Tibial nerve (tissue), 3 donors: ENCODE data around the gene ERCC1.

ENCODE experiments used
- POLR2A ChIP-seq, 2 donors: fragments of 450-650 bp; IDR thresholded peaks; one replicate each; pipeline ENCODE4 v1.6.1; 2017; ENCODE audit warnings: antibody characterized with exemption in 2 of 2, mild to moderate bottlenecking in 2 of 2, moderate library complexity in 2 of 2
- TF ChIP-seq, protein P1 (sequence below), 5 experiments: fragments of 200-600 bp in 3 of 5; fragments of 450-650 bp in 2 of 5; sonication (generic) in 3 of 5; IDR thresholded peaks; one replicate each; pipeline ENCODE4 v1.5.1; 2016 to 2019; ENCODE audit warnings: antibody characterized with exemption in 5 of 5, mild to moderate bottlenecking in 3 of 5, moderate library complexity in 2 of 5

DNA sequence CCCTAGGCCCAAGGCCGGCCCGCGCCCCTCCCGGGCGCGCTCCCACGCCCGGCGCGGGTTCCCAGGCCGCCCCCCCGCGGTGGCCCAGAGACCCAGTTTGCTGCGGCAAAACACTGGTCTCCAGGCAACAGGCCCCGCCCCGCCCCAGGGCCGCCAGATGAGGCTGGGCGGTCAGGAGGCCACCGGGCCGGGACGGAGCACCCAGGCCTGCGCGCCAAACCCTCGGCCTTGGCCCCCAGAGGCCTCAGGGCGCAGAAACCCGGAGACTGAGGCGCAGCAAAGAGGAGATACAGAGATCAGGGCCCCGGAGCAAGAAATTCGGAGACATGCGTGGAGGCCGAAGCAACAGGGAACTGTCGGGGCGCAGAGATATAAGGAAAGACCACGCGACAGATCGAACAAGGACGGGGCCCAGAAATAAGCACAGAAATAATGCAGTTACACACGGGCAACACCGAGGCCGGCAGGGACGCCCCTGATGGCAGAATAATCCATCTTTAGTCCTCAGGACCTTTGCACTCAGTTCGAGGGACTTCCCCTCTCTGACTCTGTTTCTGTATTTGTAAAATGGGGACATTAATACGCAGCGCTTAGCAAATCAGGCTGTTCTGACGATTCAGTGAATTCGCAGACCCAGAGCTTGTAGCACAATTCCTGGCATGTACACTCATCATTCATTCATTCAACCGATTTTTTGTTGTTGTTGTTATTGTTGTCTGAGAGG lies 20.8 kb upstream of the ERCC1 start:
- TF ChIP-seq, protein P1, sequence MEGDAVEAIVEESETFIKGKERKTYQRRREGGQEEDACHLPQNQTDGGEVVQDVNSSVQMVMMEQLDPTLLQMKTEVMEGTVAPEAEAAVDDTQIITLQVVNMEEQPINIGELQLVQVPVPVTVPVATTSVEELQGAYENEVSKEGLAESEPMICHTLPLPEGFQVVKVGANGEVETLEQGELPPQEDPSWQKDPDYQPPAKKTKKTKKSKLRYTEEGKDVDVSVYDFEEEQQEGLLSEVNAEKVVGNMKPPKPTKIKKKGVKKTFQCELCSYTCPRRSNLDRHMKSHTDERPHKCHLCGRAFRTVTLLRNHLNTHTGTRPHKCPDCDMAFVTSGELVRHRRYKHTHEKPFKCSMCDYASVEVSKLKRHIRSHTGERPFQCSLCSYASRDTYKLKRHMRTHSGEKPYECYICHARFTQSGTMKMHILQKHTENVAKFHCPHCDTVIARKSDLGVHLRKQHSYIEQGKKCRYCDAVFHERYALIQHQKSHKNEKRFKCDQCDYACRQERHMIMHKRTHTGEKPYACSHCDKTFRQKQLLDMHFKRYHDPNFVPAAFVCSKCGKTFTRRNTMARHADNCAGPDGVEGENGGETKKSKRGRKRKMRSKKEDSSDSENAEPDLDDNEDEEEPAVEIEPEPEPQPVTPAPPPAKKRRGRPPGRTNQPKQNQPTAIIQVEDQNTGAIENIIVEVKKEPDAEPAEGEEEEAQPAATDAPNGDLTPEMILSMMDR (IDR thresholded peaks at IDR 0.05): peak in 3 of 5 experiments; percentile 10 to 27 (median 10)
- TF ChIP-seq POLR2A (IDR thresholded peaks at IDR 0.05): peak in 1 of 2 donors; percentile 56
